K562 (cell line): Measurements from ENCODE around the gene DST. TPM values are rescaled to one million over a fixed set of nuclear protein-coding genes. Genes with fewer than 3 reads are reported as not detected.
A peak's percentile ranks its signal among the peaks of the same experiment; 100 is the strongest.

Experiments
- ARID2 ChIP-seq: fragments of 450-650 bp; IDR thresholded peaks from 2 replicates; pipeline ENCODE4 v1.6.1; 2017; ENCODE audit warnings: antibody characterized with exemption, mild to moderate bottlenecking
- ATF1 ChIP-seq, 2 experiments: fragments of 450-650 bp in 1 of 2; IDR thresholded peaks; 2 replicates each; pipeline ENCODE4 v1.6.1; 2016; ENCODE audit warnings: missing compliant biosample characterization in 1 of 2, missing genetic modification characterization in 1 of 2
- BCLAF1 ChIP-seq, 2 experiments: fragments of 450-650 bp in 1 of 2; IDR thresholded peaks; 2 replicates each; pipeline ENCODE4 v1.6.1; 2011 to 2017; ENCODE audit warnings: low read depth in 2 of 2, antibody characterized with exemption in 1 of 2, borderline replicate concordance in 1 of 2, low read length in 1 of 2, mild to moderate bottlenecking in 1 of 2, mixed read lengths in 1 of 2; ENCODE audit not compliant: control insufficient read depth in 1 of 2
- DACH1 ChIP-seq: fragments of 450-650 bp; IDR thresholded peaks from 2 replicates; pipeline ENCODE4 v1.6.1; 2018; ENCODE audit not compliant: partially characterized antibody
- FOXA1 ChIP-seq: fragments of 450-650 bp; IDR thresholded peaks from 2 replicates; pipeline ENCODE4 v1.6.1; 2016; ENCODE audit warnings: mild to moderate bottlenecking, borderline replicate concordance
- LEF1 ChIP-seq: fragments of 450-650 bp; IDR thresholded peaks from 2 replicates; pipeline ENCODE4 v1.6.1; 2016; ENCODE audit warnings: mild to moderate bottlenecking
- MAFK ChIP-seq: IDR thresholded peaks from 2 replicates; pipeline ENCODE4 v1.6.1; 2011; ENCODE audit warnings: low read length, improper control_type of control experiment
- NR2C1 ChIP-seq, 2 experiments: fragments of 450-650 bp; IDR thresholded peaks; 2 replicates each; pipeline ENCODE4 v1.6.1; 2017; ENCODE audit warnings: mild to moderate bottlenecking in 2 of 2, antibody characterized with exemption in 1 of 2, inconsistent platforms in 1 of 2, missing compliant biosample characterization in 1 of 2, missing genetic modification characterization in 1 of 2
- POLR2H ChIP-seq: IDR thresholded peaks from 2 replicates; pipeline ENCODE4 v1.6.1; 2016; ENCODE audit warnings: missing genetic modification characterization, low read depth, mild to moderate bottlenecking, control low read depth, missing compliant biosample characterization, moderate library complexity
- TCF3 ChIP-seq: sonication (generic); formaldehyde crosslinking; IDR thresholded peaks from 2 replicates; pipeline ENCODE4 v1.4.0; 2020; ENCODE audit warnings: mild to moderate bottlenecking, missing genetic modification reagents
- TEAD4 ChIP-seq, 2 experiments: sonication (generic) in 1 of 2; formaldehyde crosslinking in 1 of 2; IDR thresholded peaks; 2 replicates each; pipeline versions ENCODE4 v1.6.1 to v1.8.0; 2012 to 2022; ENCODE audit warnings: borderline replicate concordance in 1 of 2, inconsistent platforms in 1 of 2, low read length in 1 of 2, mild to moderate bottlenecking in 1 of 2, missing genetic modification reagents in 1 of 2
- TFAP4 ChIP-seq: sonication (generic); formaldehyde crosslinking; IDR thresholded peaks from 2 replicates; pipeline ENCODE4 v1.8.0; 2022; ENCODE audit warnings: missing genetic modification reagents, mild to moderate bottlenecking, moderate library complexity, borderline replicate concordance
- THRB ChIP-seq: fragments of 450-650 bp; formaldehyde crosslinking; conservative IDR thresholded peaks from 2 replicates; pipeline ENCODE4 v1.4.0; 2022; ENCODE audit warnings: mild to moderate bottlenecking, missing genetic modification characterization
- ZNF146 ChIP-seq: IDR thresholded peaks from one replicate; pipeline ENCODE4 v1.6.1; 2018; ENCODE audit warnings: missing compliant biosample characterization; ENCODE audit not compliant: unreplicated experiment
- ZNF24 ChIP-seq: fragments of 450-650 bp; IDR thresholded peaks from 2 replicates; pipeline ENCODE4 v1.6.1; 2016
- ZNF316 ChIP-seq: fragments of 450-650 bp; IDR thresholded peaks from 2 replicates; pipeline ENCODE4 v1.6.1; 2016
- ZNF644 ChIP-seq: fragments of 200-800 bp; sonication (Bioruptor generic); IDR thresholded peaks from 2 replicates; pipeline ENCODE4 v1.6.1; 2016; ENCODE audit warnings: low read depth, missing genetic modification characterization, missing compliant biosample characterization
- polyA plus RNA-seq, 8 experiments: library from polyadenylated mRNA; depleted of rRNA in 4 of 8; stranded (reverse) in 5 of 8; unstranded in 3 of 8; fragments of >200 nt; fragmentation: Nextera tagmentation in 2 of 8; fragmentation: Illumina TruSeq in 1 of 8; extraction: Ambion mirVana in 2 of 8; extraction: Trizol in 1 of 8; gene quantifications; 2 replicates each; pipeline versions ENCODE4 v1.2.1 to v1.2.3, GENCODE V29; 2011 to 2014; ENCODE audit warnings: inconsistent platforms in 1 of 8, missing spikeins in 1 of 8
- total RNA-seq, 7 experiments: library from RNA; depleted of rRNA in 6 of 7; stranded (reverse); fragments of >200 nt in 6 of 7; fragmentation: Illumina TruSeq in 2 of 7; extraction: Trizol in 2 of 7; gene quantifications; 2 replicates each; pipeline versions ENCODE4 v1.2.1 to v1.2.3, GENCODE V29; 2011 to 2021; ENCODE audit warnings: low replicate concordance in 1 of 7
- TF ChIP-seq, protein P1 (sequence below): sonication (generic); formaldehyde crosslinking; IDR thresholded peaks from 2 replicates; pipeline ENCODE4 v1.8.1; 2023; ENCODE audit warnings: mild to moderate bottlenecking, missing genetic modification reagents

DST gene
- total and polyA plus RNA-seq, 9 of the 15 experiments (the other 6 are each of a cell fraction or from before 2014, with no cell fraction given) = 5.2 to 21.9 (median 13.3) TPM

DNA sequence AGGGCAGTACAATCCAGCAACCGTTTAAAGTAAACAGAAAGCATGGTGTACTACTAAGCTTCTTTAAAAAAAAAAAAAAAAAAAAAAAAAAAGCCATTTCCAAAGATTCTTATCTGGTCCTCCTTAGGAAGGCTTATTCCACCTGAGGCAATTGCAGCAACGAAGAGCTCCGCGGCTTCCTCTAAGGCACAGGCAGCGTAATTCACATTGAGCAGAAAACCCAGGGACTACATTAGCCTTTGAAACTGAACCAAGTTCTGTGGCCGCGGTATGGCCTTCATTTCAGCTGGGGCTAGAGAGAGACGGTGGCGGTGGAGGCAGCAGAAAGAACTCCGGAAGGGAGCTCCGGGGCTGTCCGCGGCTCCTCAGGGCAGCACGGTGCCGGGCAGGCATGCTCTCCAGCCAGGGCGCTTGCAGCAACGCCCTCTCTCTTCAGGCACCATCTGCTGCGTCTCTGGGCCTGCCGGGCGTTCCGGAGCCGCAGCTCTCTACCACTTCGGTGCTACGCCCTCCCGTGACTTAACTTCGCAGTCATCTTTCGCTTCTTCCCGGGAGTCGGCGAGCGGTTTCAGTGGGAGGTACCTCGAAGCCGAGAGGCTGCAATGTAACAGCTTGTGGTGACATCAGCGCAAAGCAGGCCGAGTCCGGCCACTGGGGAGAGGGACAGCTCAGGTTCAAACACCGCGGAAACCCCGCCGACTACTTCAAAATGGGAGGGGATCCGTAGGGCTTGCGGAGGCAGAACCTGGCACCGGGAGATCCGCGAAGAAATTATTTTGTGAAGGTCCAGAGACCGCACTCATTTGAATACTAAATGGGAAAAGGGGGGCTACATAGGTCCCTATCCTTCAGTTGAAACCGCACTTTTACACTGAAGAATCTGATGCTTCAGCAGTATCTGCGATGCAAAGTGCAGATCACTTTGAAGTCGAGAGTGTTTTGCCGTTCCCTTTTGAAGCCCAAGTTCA, 100.0 kb downstream of the DST start (continued):
- TF ChIP-seq TEAD4 (IDR thresholded peaks at IDR 0.05; ENCODE audit: low read length) (no peak; the same call in 1 of the 2 replicates), TEAD4 (CRISPR knock-in tag; IDR thresholded peaks at IDR 0.05; ENCODE audit: borderline replicate concordance) (no peak), POLR2H (peak; percentile 73), LEF1 (peak; percentile 34), ZNF644 (0 out of 2 replicates have a peak, but pooled peaks have one; percentile 15), FOXA1 (no peak), BCLAF1 (IDR thresholded peaks at IDR 0.05; ENCODE audit: borderline replicate concordance in 1 of 2, control insufficient read depth in 1 of 2, low read depth in 2 of 2, low read length in 1 of 2) (0 out of 4 replicates have a peak, but pooled peaks of 1 of the 2 experiments have one; percentile 61), NR2C1 (IDR thresholded peaks at IDR 0.05) (no peak), NR2C1 (tag; IDR thresholded peaks at IDR 0.05) (no peak), DACH1 (no peak), ZNF146 (CRISPR knock-in tag) (no peak), TCF3 (peak; percentile 51), THRB (CRISPR knock-in tag) (no peak), ZNF24 (peak; percentile 65), ZNF316 (peak; percentile 88), ARID2 (no peak), MAFK (peak; percentile 35), ATF1 (CRISPR knock-in tag; IDR thresholded peaks at IDR 0.05) (no peak), ATF1 (tag; IDR thresholded peaks at IDR 0.05) (peak; percentile 89), TFAP4 (CRISPR knock-in tag) (peak; percentile 89)
- TF ChIP-seq, protein P1, sequence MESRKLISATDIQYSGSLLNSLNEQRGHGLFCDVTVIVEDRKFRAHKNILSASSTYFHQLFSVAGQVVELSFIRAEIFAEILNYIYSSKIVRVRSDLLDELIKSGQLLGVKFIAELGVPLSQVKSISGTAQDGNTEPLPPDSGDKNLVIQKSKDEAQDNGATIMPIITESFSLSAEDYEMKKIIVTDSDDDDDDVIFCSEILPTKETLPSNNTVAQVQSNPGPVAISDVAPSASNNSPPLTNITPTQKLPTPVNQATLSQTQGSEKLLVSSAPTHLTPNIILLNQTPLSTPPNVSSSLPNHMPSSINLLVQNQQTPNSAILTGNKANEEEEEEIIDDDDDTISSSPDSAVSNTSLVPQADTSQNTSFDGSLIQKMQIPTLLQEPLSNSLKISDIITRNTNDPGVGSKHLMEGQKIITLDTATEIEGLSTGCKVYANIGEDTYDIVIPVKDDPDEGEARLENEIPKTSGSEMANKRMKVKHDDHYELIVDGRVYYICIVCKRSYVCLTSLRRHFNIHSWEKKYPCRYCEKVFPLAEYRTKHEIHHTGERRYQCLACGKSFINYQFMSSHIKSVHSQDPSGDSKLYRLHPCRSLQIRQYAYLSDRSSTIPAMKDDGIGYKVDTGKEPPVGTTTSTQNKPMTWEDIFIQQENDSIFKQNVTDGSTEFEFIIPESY (CRISPR knock-in tag) = 0 out of 2 replicates have a peak, but pooled peaks have one; percentile 21
